HCT116 (cell line): ENCODE results near the gene MRPL21. TPM values are rescaled to one million over a fixed set of nuclear protein-coding genes. Genes with fewer than 3 reads are reported as not detected.

Source experiments
- ATAC-seq: fragments of 200-7000 bp; cut with Tn5 transposase; 2 replicates; pipeline ENCODE4 v1.9.1; 2020; ENCODE audit warnings: mild to moderate bottlenecking, moderate library complexity
- BruUV-seq: library from RNA; stranded (reverse); fragments of 400-500 nt; replicated peaks from 2 replicates; lab custom pipeline; 2021; lab: Mats Ljungman, UMichigan
- CTCF ChIA-PET: fragments of 300-600 bp; sonication (Branson Sonifier 250); formaldehyde crosslinking; loops from one replicate; lab custom pipeline; 2021; ENCODE audit warnings: antibody characterized with exemption; lab: Charles Lee
- POLR2A ChIA-PET: fragments of 300-600, 350-600 bp; sonication (Branson Sonifier 250); formaldehyde crosslinking; loops from one replicate; lab custom pipeline; 2021; ENCODE audit warnings: antibody characterized with exemption; lab: Charles Lee
- RAD21 ChIA-PET, 2 experiments: fragments of 300-600 bp; sonication (Branson Sonifier 250); formaldehyde crosslinking; loops; one replicate each; lab custom pipeline; 2023; ENCODE audit warnings: low total read pairs in 2 of 2; ENCODE audit not compliant: uncharacterized antibody in 2 of 2, unreplicated experiment in 2 of 2, low non-redundant PET in 1 of 2; lab: Charles Lee
- DNase-seq: peaks from one replicate; pipeline ENCODE4 v3.0.0-alpha.2; 2010; ENCODE audit warnings: low read depth, low spot score
- H2AFZ ChIP-seq: fragments of 200-600 bp; shearing (Covaris generic), sonication (generic); 2 replicates; pipeline ENCODE4 v1.6.1; 2017; ENCODE audit warnings: low read depth, mixed run types, mixed read lengths, antibody characterized with exemption, low read length; ENCODE audit not compliant: poor library complexity, severe bottlenecking
- H3K27ac ChIP-seq: 2 replicates; pipeline ENCODE4 v1.5.1; 2012; ENCODE audit warnings: low read depth, low read length
- H3K27me3 ChIP-seq: fragments of 200-600 bp; sonication (generic); 2 replicates; pipeline ENCODE4 v1.6.1; 2016; ENCODE audit warnings: mixed run types, low read length, mixed read lengths; ENCODE audit not compliant: insufficient read depth
- H3K36me3 ChIP-seq, 2 experiments: fragments of 200-500 bp in 1 of 2; fragments of 200-600 bp in 1 of 2; sonication (Bioruptor generic) in 1 of 2; sonication (generic) in 1 of 2; 2 replicates each; pipeline versions ENCODE4 v1.5.1 to v1.6.1; 2014 to 2016; ENCODE audit warnings: low read length in 2 of 2, inconsistent platforms in 1 of 2, mixed read lengths in 1 of 2, mixed run types in 1 of 2; ENCODE audit not compliant: insufficient read depth in 2 of 2, control insufficient read depth in 1 of 2
- H3K4me1 ChIP-seq, 2 experiments: fragments of 200-600 bp in 1 of 2; sonication (generic) in 1 of 2; 2 replicates each; pipeline versions ENCODE4 v1.5.1 to v1.6.1; 2012 to 2017; ENCODE audit warnings: low read length in 2 of 2, inconsistent platforms in 1 of 2, mild to moderate bottlenecking in 1 of 2, mixed read lengths in 1 of 2, mixed run types in 1 of 2, moderate library complexity in 1 of 2; ENCODE audit not compliant: insufficient read depth in 2 of 2, control insufficient read depth in 1 of 2
- H3K4me2 ChIP-seq: fragments of 200-600 bp; sonication (generic); 2 replicates; pipeline ENCODE4 v1.6.1; 2017; ENCODE audit warnings: mixed run types, low read length, mixed read lengths
- H3K4me3 ChIP-seq, 2 experiments: fragments of 200-600 bp in 1 of 2; sonication (generic) in 1 of 2; replicated peaks in 1 of 2; 2 replicates each; pipeline ENCODE4 v1.5.1; 2011 to 2016; ENCODE audit warnings: low read length in 2 of 2, control low read depth in 1 of 2, low read depth in 1 of 2, mild to moderate bottlenecking in 1 of 2, mixed read lengths in 1 of 2, mixed run types in 1 of 2
- H3K79me2 ChIP-seq: fragments of 200-600 bp; sonication (generic); 2 replicates; pipeline ENCODE4 v1.6.1; 2017; ENCODE audit warnings: mild to moderate bottlenecking, mixed run types, low read length, moderate library complexity, mixed read lengths; ENCODE audit not compliant: insufficient read depth
- H3K9ac ChIP-seq: fragments of 200-600 bp; sonication (generic); 2 replicates; pipeline ENCODE4 v1.6.1; 2016; ENCODE audit warnings: low read length, mixed read lengths
- H3K9me2 ChIP-seq: fragments of 200-600 bp; sonication (generic), shearing (Covaris generic); 2 replicates; pipeline ENCODE4 v1.6.1; 2017; ENCODE audit warnings: mixed run types, mild to moderate bottlenecking, moderate library complexity; ENCODE audit not compliant: insufficient read depth
- H3K9me3 ChIP-seq, 2 experiments: fragments of 200-500 bp in 1 of 2; fragments of 200-600 bp in 1 of 2; sonication (Bioruptor generic) in 1 of 2; sonication (generic) in 1 of 2; 2 replicates each; pipeline ENCODE4 v1.6.1; 2014 to 2017; ENCODE audit warnings: low read length in 2 of 2, mixed read lengths in 2 of 2, inconsistent platforms in 1 of 2, low read depth in 1 of 2, mild to moderate bottlenecking in 1 of 2, mixed run types in 1 of 2, moderate library complexity in 1 of 2; ENCODE audit not compliant: control insufficient read depth in 1 of 2, insufficient read depth in 1 of 2
- H4K20me1 ChIP-seq: fragments of 200-600 bp; sonication (generic), shearing (Covaris generic); 2 replicates; pipeline ENCODE4 v1.6.1; 2017; ENCODE audit warnings: mixed run types, mild to moderate bottlenecking, moderate library complexity; ENCODE audit not compliant: insufficient read depth
- ELF1 ChIP-seq: IDR thresholded peaks from 2 replicates; pipeline ENCODE4 v1.6.1; 2012; ENCODE audit warnings: low read depth, borderline replicate concordance
- EZH2 ChIP-seq: fragments of 200-600 bp; sonication (generic); IDR thresholded peaks from 2 replicates; pipeline ENCODE4 v1.6.1; 2017; ENCODE audit warnings: antibody characterized with exemption, mixed run types
- EZH2phosphoT487 ChIP-seq: fragments of 200-600 bp; IDR thresholded peaks from 2 replicates; pipeline ENCODE4 v1.6.1; 2018; ENCODE audit warnings: antibody characterized with exemption, borderline replicate concordance
- JUND ChIP-seq: IDR thresholded peaks from 2 replicates; pipeline ENCODE4 v1.6.1; 2012
- POLR2A ChIP-seq: IDR thresholded peaks from 2 replicates; pipeline ENCODE4 v1.7.0; 2011; ENCODE audit warnings: borderline replicate concordance; ENCODE audit not compliant: insufficient read depth, insufficient read length; ENCODE audit errors: extremely low read depth
- POLR2AphosphoS5 ChIP-seq: IDR thresholded peaks from 2 replicates; pipeline ENCODE4 v1.6.1; 2011; ENCODE audit warnings: mild to moderate bottlenecking, low read depth, low read length, moderate library complexity
- SIN3A ChIP-seq: IDR thresholded peaks from 2 replicates; pipeline ENCODE4 v1.6.1; 2012; ENCODE audit warnings: low read depth
- SP1 ChIP-seq: IDR thresholded peaks from 2 replicates; pipeline ENCODE4 v1.6.1; 2012; ENCODE audit warnings: low read depth
- ZBTB33 ChIP-seq: IDR thresholded peaks from 2 replicates; pipeline ENCODE4 v1.6.1; 2011; ENCODE audit warnings: mild to moderate bottlenecking, low read length, moderate library complexity; ENCODE audit not compliant: insufficient replicate concordance; ENCODE audit errors: extremely low read depth
- ZNF274 ChIP-seq: fragments of 200-500 bp; sonication (Bioruptor generic); IDR thresholded peaks from 2 replicates; pipeline ENCODE4 v1.6.1; 2014; ENCODE audit warnings: mild to moderate bottlenecking, low read depth, low read length, inconsistent platforms
- intact Hi-C: fragments of 100-400 bp; cut with micrococcal nuclease; formaldehyde crosslinking; loops from 2 replicates; pipeline ENCODE4 v1.10.0; 2022
- total RNA-seq: library from RNA; stranded (reverse); gene quantifications from one replicate; pipeline ENCODE4 v1.2.1, GENCODE V29; 2021; ENCODE audit not compliant: unreplicated experiment
- TF ChIP-seq, protein P1 (sequence below): IDR thresholded peaks from 2 replicates; pipeline ENCODE4 v1.6.1; 2012

Gene MRPL21
- total RNA-seq, 1 experiment from 2014 or later, result 90.2 TPM

- no TSS peak for BruUV-seq
- ChIA-PET CTCF (no interaction called here), RAD21 (no interaction called here), POLR2A (no interaction called here)
- Histone ChIP-seq H3K27ac (no peak overlapping the region), H3K27me3 (no peaks in the 10 kb centered on the region), H4K20me1 (no peaks in the 10 kb centered on the region), H3K4me1 (peaks cover 3 to 8% of the 10 kb centered on the region in 2 experiments; a peak in 3 of 4 replicates), H2AFZ (no peak overlapping the region), H3K9me3 (peaks cover 4 to 9% of the 10 kb centered on the region in 2 experiments; a peak in 1 of 4 replicates), H3K9ac (no peak overlapping the region), H3K4me3 (no peak overlapping the region), H3K4me2 (no peak overlapping the region), H3K9me2 (no peaks in the 10 kb centered on the region), H3K79me2 (no peaks in the 10 kb centered on the region), H3K36me3 (no peaks in the 10 kb centered on the region)
- DNase-seq (no peak), ATAC-seq (no peak)
- intact Hi-C loops, result no loop called here
- TF ChIP-seq POLR2A (no peak), JUND (no peak), SIN3A (no peak), ZBTB33 (no peak), EZH2 (no peak), POLR2AphosphoS5 (no peak), EZH2phosphoT487 (no peak), ZNF274 (no peak), ELF1 (no peak), SP1 (no peak)
- TF ChIP-seq, protein P1, sequence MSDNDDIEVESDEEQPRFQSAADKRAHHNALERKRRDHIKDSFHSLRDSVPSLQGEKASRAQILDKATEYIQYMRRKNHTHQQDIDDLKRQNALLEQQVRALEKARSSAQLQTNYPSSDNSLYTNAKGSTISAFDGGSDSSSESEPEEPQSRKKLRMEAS, result no peak
Measured at GRCh38 chr11:68862421-68862820, 41.2 kb downstream of the MRPL21 start.
